ENCODE results near the gene CAMK2D.

DNA sequence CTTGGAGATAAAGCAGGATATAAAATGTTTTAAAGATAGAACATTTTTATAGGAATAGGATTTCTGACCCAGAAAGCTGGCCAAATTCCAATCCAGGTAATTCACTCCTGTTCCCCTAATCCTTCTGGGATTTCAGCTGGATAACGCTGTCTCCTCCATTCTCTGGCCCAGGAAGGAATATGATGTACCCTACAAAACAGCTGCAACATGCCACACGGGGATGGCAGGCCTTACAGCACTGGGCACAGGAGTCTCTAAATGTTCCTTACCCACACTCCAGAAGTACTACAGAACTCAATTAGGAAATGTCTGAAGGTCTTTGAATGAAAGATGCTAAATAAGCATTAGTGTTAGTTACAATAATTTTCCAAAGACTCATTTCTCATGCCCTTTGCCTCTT, 15.8 kb downstream of the CAMK2D start:
- no peak for TF ChIP-seq SP1 (IDR thresholded peaks at IDR 0.05)
- no peak for TF ChIP-seq TAF1 (conservative IDR thresholded peaks at IDR 0.05)
- TF ChIP-seq EGR1 (IDR thresholded peaks at IDR 0.05; ENCODE audit: low read depth in 2 of 2): no peak
- TF ChIP-seq, protein P1, sequence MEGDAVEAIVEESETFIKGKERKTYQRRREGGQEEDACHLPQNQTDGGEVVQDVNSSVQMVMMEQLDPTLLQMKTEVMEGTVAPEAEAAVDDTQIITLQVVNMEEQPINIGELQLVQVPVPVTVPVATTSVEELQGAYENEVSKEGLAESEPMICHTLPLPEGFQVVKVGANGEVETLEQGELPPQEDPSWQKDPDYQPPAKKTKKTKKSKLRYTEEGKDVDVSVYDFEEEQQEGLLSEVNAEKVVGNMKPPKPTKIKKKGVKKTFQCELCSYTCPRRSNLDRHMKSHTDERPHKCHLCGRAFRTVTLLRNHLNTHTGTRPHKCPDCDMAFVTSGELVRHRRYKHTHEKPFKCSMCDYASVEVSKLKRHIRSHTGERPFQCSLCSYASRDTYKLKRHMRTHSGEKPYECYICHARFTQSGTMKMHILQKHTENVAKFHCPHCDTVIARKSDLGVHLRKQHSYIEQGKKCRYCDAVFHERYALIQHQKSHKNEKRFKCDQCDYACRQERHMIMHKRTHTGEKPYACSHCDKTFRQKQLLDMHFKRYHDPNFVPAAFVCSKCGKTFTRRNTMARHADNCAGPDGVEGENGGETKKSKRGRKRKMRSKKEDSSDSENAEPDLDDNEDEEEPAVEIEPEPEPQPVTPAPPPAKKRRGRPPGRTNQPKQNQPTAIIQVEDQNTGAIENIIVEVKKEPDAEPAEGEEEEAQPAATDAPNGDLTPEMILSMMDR (IDR thresholded peaks at IDR 0.05; ENCODE audit: low read depth, low read length, missing input control): no peak
- TF ChIP-seq, protein P2, sequence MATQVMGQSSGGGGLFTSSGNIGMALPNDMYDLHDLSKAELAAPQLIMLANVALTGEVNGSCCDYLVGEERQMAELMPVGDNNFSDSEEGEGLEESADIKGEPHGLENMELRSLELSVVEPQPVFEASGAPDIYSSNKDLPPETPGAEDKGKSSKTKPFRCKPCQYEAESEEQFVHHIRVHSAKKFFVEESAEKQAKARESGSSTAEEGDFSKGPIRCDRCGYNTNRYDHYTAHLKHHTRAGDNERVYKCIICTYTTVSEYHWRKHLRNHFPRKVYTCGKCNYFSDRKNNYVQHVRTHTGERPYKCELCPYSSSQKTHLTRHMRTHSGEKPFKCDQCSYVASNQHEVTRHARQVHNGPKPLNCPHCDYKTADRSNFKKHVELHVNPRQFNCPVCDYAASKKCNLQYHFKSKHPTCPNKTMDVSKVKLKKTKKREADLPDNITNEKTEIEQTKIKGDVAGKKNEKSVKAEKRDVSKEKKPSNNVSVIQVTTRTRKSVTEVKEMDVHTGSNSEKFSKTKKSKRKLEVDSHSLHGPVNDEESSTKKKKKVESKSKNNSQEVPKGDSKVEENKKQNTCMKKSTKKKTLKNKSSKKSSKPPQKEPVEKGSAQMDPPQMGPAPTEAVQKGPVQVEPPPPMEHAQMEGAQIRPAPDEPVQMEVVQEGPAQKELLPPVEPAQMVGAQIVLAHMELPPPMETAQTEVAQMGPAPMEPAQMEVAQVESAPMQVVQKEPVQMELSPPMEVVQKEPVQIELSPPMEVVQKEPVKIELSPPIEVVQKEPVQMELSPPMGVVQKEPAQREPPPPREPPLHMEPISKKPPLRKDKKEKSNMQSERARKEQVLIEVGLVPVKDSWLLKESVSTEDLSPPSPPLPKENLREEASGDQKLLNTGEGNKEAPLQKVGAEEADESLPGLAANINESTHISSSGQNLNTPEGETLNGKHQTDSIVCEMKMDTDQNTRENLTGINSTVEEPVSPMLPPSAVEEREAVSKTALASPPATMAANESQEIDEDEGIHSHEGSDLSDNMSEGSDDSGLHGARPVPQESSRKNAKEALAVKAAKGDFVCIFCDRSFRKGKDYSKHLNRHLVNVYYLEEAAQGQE (IDR thresholded peaks at IDR 0.05): no peak
